NCI-H187 (cell line): Measurements from ENCODE around the gene FCRL6.

Experiments used
- DNase-seq, 2 experiments: peaks; one replicate each; lab custom pipeline; 2025; lab: John Stamatoyannopoulos, UW

FCRL6 gene

GRCh38 chr1:159799446-159799985 is 2.6 kb upstream of the FCRL6 start:
- DNase-seq, result no peak

- DNase-seq, result no peak
Measured at GRCh38 chr1:159800177-159800930, 1.8 kb upstream of the FCRL6 start.

GRCh38 chr1:159803956-159804689 is 2.0 kb downstream of the FCRL6 start:
- DNase-seq, result no peak

- DNase-seq, result no peak
Measured at GRCh38 chr1:159804924-159805323, 2.8 kb downstream of the FCRL6 start.

- no peak for DNase-seq
Measured at GRCh38 chr1:159815926-159816325, 13.8 kb downstream of the FCRL6 start.

- DNase-seq, result peak; percentile 70 to 80
Measured at GRCh38 chr1:159817276-159818041, 15.3 kb downstream of the FCRL6 start.

- peak in 1 of 2 experiments; percentile 34 for DNase-seq
Measured at GRCh38 chr1:159821171-159821867, 19.2 kb downstream of the FCRL6 start.

GRCh38 chr1:159823406-159823805 is 21.2 kb downstream of the FCRL6 start:
- peak; percentile 35 to 54 for DNase-seq

GRCh38 chr1:159825564-159825963 is 23.4 kb downstream of the FCRL6 start:
- DNase-seq, result no peak

- DNase-seq, result no peak
Measured at GRCh38 chr1:159826441-159827101, 24.4 kb downstream of the FCRL6 start, which contains the start of gene SLAMF8. TSS of gene SLAMF8 (plus strand) at chr1:159826873. CDS start at chr1:159826899, 26 bp downstream.

- DNase-seq, result no peak
Measured at GRCh38 chr1:159827102-159827490, 24.9 kb downstream of the FCRL6 start.

- DNase-seq, result no peak
Measured at GRCh38 chr1:159827549-159827948, 25.4 kb downstream of the FCRL6 start.

GRCh38 chr1:159828176-159828575 is 26.0 kb downstream of the FCRL6 start:
- no peak for DNase-seq

GRCh38 chr1:159828581-159829272 is 26.6 kb downstream of the FCRL6 start:
- no peak for DNase-seq

- peak; percentile 25 to 32 for DNase-seq
Measured at GRCh38 chr1:159829273-159829634, 27.1 kb downstream of the FCRL6 start.

- DNase-seq, result no peak
Measured at GRCh38 chr1:159829822-159830465, 27.8 kb downstream of the FCRL6 start.

- DNase-seq, result no peak
Measured at GRCh38 chr1:159830722-159831121, 28.6 kb downstream of the FCRL6 start.

GRCh38 chr1:159831412-159832141 is 29.4 kb downstream of the FCRL6 start:
- DNase-seq, result no peak

GRCh38 chr1:159832309-159832708 is 30.1 kb downstream of the FCRL6 start:
- no peak for DNase-seq
